HG03378 (cell line): ENCODE results near the gene TDRKH.

ENCODE experiments used
- ATAC-seq: cut with Tn5 transposase; IDR thresholded peaks from one replicate; pipeline ENCODE4 v1.9.1; 2021; ENCODE audit warnings: mild to moderate bottlenecking, moderate library complexity; ENCODE audit not compliant: unreplicated experiment

TDRKH gene

GRCh38 chr1:151790071-151790939 lies at the start of gene TDRKH:
TDRKH (minus strand) TSS chr1:151790500; CDS start chr1:151783022, 7,478 bp downstream.
- peak; percentile 96 for ATAC-seq

- ATAC-seq, result no peak
These were observed 49.4 kb upstream of the TDRKH start, which contains the start of gene C2CD4D for GRCh38 chr1:151839457-151840403. C2CD4D (minus strand) TSS chr1:151839820; CDS start chr1:151838989, 831 bp downstream.

- no peak for ATAC-seq
These were observed 48.7 kb upstream of the TDRKH start for GRCh38 chr1:151839082-151839412.

- ATAC-seq, result no peak
These were observed 48.2 kb upstream of the TDRKH start for GRCh38 chr1:151838222-151839081.

- no peak for ATAC-seq
These were observed 47.6 kb upstream of the TDRKH start for GRCh38 chr1:151837884-151838221.

- ATAC-seq, result no peak
These were observed 46.9 kb upstream of the TDRKH start for GRCh38 chr1:151837197-151837596.

GRCh38 chr1:151835596-151835995 lies 45.3 kb upstream of the TDRKH start:
- ATAC-seq, result no peak

- ATAC-seq, result no peak
These were observed 43.9 kb upstream of the TDRKH start for GRCh38 chr1:151834239-151834638.

- ATAC-seq, result no peak
These were observed 43.0 kb upstream of the TDRKH start for GRCh38 chr1:151833172-151833900.

GRCh38 chr1:151832318-151832980 lies 42.1 kb upstream of the TDRKH start:
- no peak for ATAC-seq

- no peak for ATAC-seq
These were observed 41.3 kb upstream of the TDRKH start, which contains the start of gene RORC for GRCh38 chr1:151831605-151832004. RORC (minus strand) TSS chr1:151831802; CDS start chr1:151831764, 38 bp downstream.

- ATAC-seq, result no peak
These were observed 40.9 kb upstream of the TDRKH start for GRCh38 chr1:151831256-151831591.

GRCh38 chr1:151830055-151830454 lies 39.8 kb upstream of the TDRKH start:
- ATAC-seq, result no peak

GRCh38 chr1:151829352-151830046 lies 39.2 kb upstream of the TDRKH start:
- ATAC-seq, result no peak

GRCh38 chr1:151828921-151829320 lies 38.6 kb upstream of the TDRKH start:
- ATAC-seq, result no peak

- ATAC-seq, result no peak
These were observed 37.6 kb upstream of the TDRKH start for GRCh38 chr1:151827853-151828252.

- no peak for ATAC-seq
These were observed 35.7 kb upstream of the TDRKH start for GRCh38 chr1:151825751-151826660.

- no peak for ATAC-seq
These were observed 34.9 kb upstream of the TDRKH start for GRCh38 chr1:151825204-151825603.
